Esophagus squamous epithelium (tissue), 5 donors: Measurements from ENCODE around the gene AIRE. TPM values are rescaled to one million over a fixed set of nuclear protein-coding genes. Genes with fewer than 3 reads are reported as not detected.

Experiments
- DNase-seq: peaks from one replicate; lab custom pipeline; 2025; lab: John Stamatoyannopoulos, UW
- H3K27ac ChIP-seq, 4 donors: fragments of 200-600 bp; sonication (generic); one replicate each; pipeline ENCODE4 v1.5.1; 2016 to 2019; ENCODE audit warnings: mild to moderate bottlenecking in 1 of 4
- H3K27me3 ChIP-seq, 4 donors: fragments of 200-600 bp; sonication (generic); 1 replicate in 3 of 4; 2 replicates in 1 of 4; pipeline versions ENCODE4 v1.5.1 to v1.6.0; 2017 to 2021; ENCODE audit warnings: antibody characterized with exemption in 1 of 4
- H3K36me3 ChIP-seq, 3 donors: fragments of 200-600 bp; sonication (generic); one replicate each; pipeline ENCODE4 v1.5.1; 2016 to 2019
- H3K4me1 ChIP-seq, 3 donors: fragments of 200-600 bp; sonication (generic); one replicate each; pipeline ENCODE4 v1.5.1; 2017 to 2019
- H3K4me3 ChIP-seq, 4 donors: fragments of 200-600 bp; sonication (generic); 1 replicate in 3 of 4; 2 replicates in 1 of 4; pipeline ENCODE4 v1.5.1; 2016 to 2019; ENCODE audit warnings: mild to moderate bottlenecking in 2 of 4, moderate library complexity in 1 of 4
- H3K9me3 ChIP-seq, 3 donors: fragments of 200-600 bp; sonication (generic); one replicate each; pipeline ENCODE4 v1.5.1; 2016 to 2019
- CTCF ChIP-seq, 6 experiments: fragments of 450-650 bp in 4 of 6; fragments of 200-600 bp in 2 of 6; sonication (generic) in 2 of 6; IDR thresholded peaks; one replicate each; pipeline ENCODE4 v1.5.1; 2016 to 2019; ENCODE audit warnings: antibody characterized with exemption in 6 of 6, mild to moderate bottlenecking in 4 of 6, moderate library complexity in 4 of 6
- POLR2A ChIP-seq, 4 donors: fragments of 450-650 bp; IDR thresholded peaks; one replicate each; pipeline ENCODE4 v1.6.1; 2017; ENCODE audit warnings: antibody characterized with exemption in 4 of 4, mild to moderate bottlenecking in 4 of 4, moderate library complexity in 3 of 4
- WGBS, 2 donors: methylation state at CpG; one replicate each; pipeline ENCODE4 v1.1.5; 2018; 5-methylcytosine and 5-hydroxymethylcytosine counted together
- intact Hi-C: fragments of 100-400 bp; cut with DNase I; formaldehyde crosslinking; loops from one replicate; pipeline ENCODE4 v1.15.0; 2022
- total RNA-seq, 4 donors: library from RNA; depleted of rRNA; stranded (reverse); fragments of >200 nt; gene quantifications; one replicate each; pipeline ENCODE4 v1.1.0, GENCODE V29; 2016
- donor health status: DM: yes; HTN: yes; CAD: no.

AIRE gene
- total RNA-seq, 4 donors from 2014 or later = not detected

GRCh38 chr21:44263221-44263760 lies 22.4 kb upstream of the AIRE start:
- no peaks in the 10 kb centered on the region for H3K36me3 ChIP-seq
- no peak overlapping the region for H3K4me3 ChIP-seq
- intact Hi-C loops = no loop called here
- no peak for DNase-seq
- peaks cover 0 to 40% (median 0%) of the 10 kb centered on the region in 4 donors for H3K27me3 ChIP-seq
- H3K27ac ChIP-seq = no peak overlapping the region
- TF ChIP-seq POLR2A (IDR thresholded peaks at IDR 0.05) (no peak), CTCF (IDR thresholded peaks at IDR 0.05) (no peak)
- 0 to 73% methylated on average over 2 to 11 of the region's 18 CpGs for WGBS, 2 donors
- no peaks in the 10 kb centered on the region for H3K4me1 ChIP-seq
- H3K9me3 ChIP-seq = no peaks in the 10 kb centered on the region

GRCh38 chr21:44263768-44264167 lies 21.9 kb upstream of the AIRE start:
- H3K27ac ChIP-seq = no peak overlapping the region
- intact Hi-C loops = no loop called here
- TF ChIP-seq POLR2A (IDR thresholded peaks at IDR 0.05) (no peak), CTCF (IDR thresholded peaks at IDR 0.05) (no peak)
- no peaks in the 10 kb centered on the region for H3K36me3 ChIP-seq
- peaks cover 0 to 36% (median 0%) of the 10 kb centered on the region in 4 donors for H3K27me3 ChIP-seq
- no peaks in the 10 kb centered on the region for H3K4me1 ChIP-seq
- no peak for DNase-seq
- 45 to 53% methylated on average over 3 to 4 of the region's 4 CpGs for whole genome bisulfite sequencing, 2 donors
- no peaks in the 10 kb centered on the region for H3K9me3 ChIP-seq
- no peak overlapping the region for H3K4me3 ChIP-seq

- no peak for DNase-seq
- no peaks in the 10 kb centered on the region for H3K9me3 ChIP-seq
- no peaks in the 10 kb centered on the region for H3K4me1 ChIP-seq
- H3K4me3 ChIP-seq = no peak overlapping the region
- no peak overlapping the region for H3K27ac ChIP-seq
- no peaks in the 10 kb centered on the region for H3K36me3 ChIP-seq
- TF ChIP-seq CTCF (IDR thresholded peaks at IDR 0.05) = no peak
- WGBS, 2 donors = 96% methylated on average over 3 of the region's 17 CpGs; no CpG with 5 or more reads in 1 of the 2 donors
- intact Hi-C loops = no loop called here
- peaks cover 0 to 31% (median 0%) of the 10 kb centered on the region in 4 donors for H3K27me3 ChIP-seq
These were observed 19.9 kb upstream of the AIRE start for GRCh38 chr21:44265734-44266270.

- WGBS, 2 donors = 54% methylated on average over 14 to 15 of the region's 19 CpGs
- Histone ChIP-seq H3K4me3 (no peak overlapping the region), H3K36me3 (no peaks in the 10 kb centered on the region), H3K27me3 (peaks cover 0 to 22% (median 0%) of the 10 kb centered on the region in 4 donors), H3K27ac (no peak overlapping the region), H3K9me3 (no peaks in the 10 kb centered on the region), H3K4me1 (no peaks in the 10 kb centered on the region)
- DNase-seq = no peak
- no peak for TF ChIP-seq POLR2A (IDR thresholded peaks at IDR 0.05)
- TF ChIP-seq CTCF (IDR thresholded peaks at IDR 0.05) = peak; percentile 8 to 36 (median 18)
- intact Hi-C loops = no loop called here
These were observed 18.0 kb upstream of the AIRE start for GRCh38 chr21:44267655-44268142.

GRCh38 chr21:44269090-44269489 lies 16.6 kb upstream of the AIRE start:
- no peak for DNase-seq
- Histone ChIP-seq H3K9me3 (no peaks in the 10 kb centered on the region), H3K36me3 (no peaks in the 10 kb centered on the region), H3K27me3 (peaks cover 0 to 16% (median 0%) of the 10 kb centered on the region in 4 donors), H3K27ac (no peak overlapping the region), H3K4me1 (no peaks in the 10 kb centered on the region), H3K4me3 (no peak overlapping the region)
- 74 to 81% methylated on average over 8 of the region's 8 CpGs for WGBS, 2 donors
- intact Hi-C loops = no loop called here
- no peak for TF ChIP-seq POLR2A (IDR thresholded peaks at IDR 0.05)
- TF ChIP-seq CTCF (IDR thresholded peaks at IDR 0.05) = no peak
